ENCODE data around the gene MYL2. TPM values are rescaled to one million over a fixed set of nuclear protein-coding genes. Genes with fewer than 3 reads are reported as not detected.

Gene MYL2
- total RNA-seq, 1 donor from 2014 or later = not detected

DNA sequence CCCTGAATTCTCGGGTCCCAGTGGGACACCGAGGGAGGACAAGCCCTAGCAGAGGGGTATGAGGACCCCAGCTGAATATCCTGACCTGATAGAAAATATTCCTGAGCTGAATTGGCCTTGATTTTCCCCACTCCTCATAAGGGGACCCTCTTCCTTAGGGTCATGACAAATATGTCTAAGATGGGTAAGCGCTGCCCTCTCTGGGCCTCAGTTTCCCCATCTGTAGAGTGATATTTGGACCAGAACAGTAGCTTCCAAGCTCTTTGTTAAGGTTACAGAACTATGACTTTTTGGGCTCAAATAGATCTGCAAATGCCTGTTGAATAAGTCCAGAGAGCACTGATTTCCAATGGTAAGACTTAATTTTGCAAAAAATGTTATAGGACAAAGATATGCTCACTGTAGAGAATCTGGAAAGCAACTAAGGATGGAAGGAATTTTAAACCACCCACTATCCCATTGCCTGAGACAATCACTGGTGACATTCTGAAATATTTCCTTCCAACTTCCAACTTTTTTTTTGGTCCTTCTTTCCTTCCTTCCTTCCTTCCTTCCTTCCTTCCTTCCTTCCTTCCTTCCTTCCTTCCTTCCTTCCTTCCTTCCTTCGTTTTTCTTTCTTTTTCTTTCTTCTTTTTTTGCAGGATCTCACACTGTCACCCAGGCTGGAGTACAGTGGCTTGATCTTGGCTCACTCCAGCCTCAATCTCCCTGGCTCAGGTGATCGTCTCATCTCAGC is 32.0 kb downstream of the MYL2 start:
- DNase-seq (ENCODE audit: low spot score) = no peak
- Mint-ChIP-seq H3K27me3 (ENCODE audit: unreplicated experiment) (peaks cover 1% of the 10 kb centered on the region), H3K4me3 (ENCODE audit: unreplicated experiment) (no peak overlapping the region), H3K27ac (ENCODE audit: unreplicated experiment) (no peak overlapping the region), H3K9me3 (ENCODE audit: unreplicated experiment) (no peaks in the 10 kb centered on the region), H3K4me1 (ENCODE audit: unreplicated experiment) (no peaks in the 10 kb centered on the region), H3K36me3 (ENCODE audit: low read depth, unreplicated experiment) (no peaks in the 10 kb centered on the region)
- TF ChIP-seq, protein P1, sequence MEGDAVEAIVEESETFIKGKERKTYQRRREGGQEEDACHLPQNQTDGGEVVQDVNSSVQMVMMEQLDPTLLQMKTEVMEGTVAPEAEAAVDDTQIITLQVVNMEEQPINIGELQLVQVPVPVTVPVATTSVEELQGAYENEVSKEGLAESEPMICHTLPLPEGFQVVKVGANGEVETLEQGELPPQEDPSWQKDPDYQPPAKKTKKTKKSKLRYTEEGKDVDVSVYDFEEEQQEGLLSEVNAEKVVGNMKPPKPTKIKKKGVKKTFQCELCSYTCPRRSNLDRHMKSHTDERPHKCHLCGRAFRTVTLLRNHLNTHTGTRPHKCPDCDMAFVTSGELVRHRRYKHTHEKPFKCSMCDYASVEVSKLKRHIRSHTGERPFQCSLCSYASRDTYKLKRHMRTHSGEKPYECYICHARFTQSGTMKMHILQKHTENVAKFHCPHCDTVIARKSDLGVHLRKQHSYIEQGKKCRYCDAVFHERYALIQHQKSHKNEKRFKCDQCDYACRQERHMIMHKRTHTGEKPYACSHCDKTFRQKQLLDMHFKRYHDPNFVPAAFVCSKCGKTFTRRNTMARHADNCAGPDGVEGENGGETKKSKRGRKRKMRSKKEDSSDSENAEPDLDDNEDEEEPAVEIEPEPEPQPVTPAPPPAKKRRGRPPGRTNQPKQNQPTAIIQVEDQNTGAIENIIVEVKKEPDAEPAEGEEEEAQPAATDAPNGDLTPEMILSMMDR (IDR thresholded peaks at IDR 0.05; ENCODE audit: unreplicated experiment) = peak; percentile 58

DNA sequence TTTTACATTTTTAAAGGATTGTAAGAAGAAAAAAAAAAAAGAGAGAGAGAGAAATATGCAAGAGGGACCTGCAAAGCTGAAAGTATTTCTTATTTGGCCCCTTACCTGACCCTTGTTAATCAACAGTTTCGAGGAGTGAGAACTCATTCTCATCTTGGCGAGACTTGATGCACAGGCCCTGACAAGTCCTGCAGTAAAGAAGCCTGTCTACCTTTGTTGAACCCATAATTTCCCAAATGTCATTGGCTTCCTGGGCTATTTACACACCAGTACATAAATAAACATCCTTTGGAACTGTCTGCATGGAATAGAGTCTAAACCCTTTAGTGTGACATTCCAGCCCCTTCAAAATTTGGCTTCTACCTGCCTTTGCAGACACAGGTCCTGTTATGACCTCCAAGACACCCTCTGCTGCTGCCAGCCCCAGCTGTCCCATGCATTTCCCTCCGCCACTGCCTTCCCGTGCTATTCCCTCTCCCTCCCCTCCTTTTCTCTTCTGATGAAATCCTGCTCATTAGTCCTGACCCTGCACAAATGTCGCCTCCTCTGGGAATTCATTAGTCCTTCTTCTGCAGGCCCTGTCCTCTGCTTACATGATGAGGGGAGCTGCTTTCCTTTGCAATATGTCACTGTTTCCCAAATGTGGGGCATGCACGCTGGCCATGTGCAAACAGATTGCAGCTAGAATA is 35.1 kb downstream of the MYL2 start:
- no peak for DNase-seq (ENCODE audit: low spot score)
- TF ChIP-seq, protein P1 (IDR thresholded peaks at IDR 0.05; ENCODE audit: unreplicated experiment) = no peak
- H3K4me1 Mint-ChIP-seq (ENCODE audit: unreplicated experiment) = no peaks in the 10 kb centered on the region
- no peaks in the 10 kb centered on the region for H3K36me3 Mint-ChIP-seq (ENCODE audit: low read depth, unreplicated experiment)
- H3K4me3 Mint-ChIP-seq (ENCODE audit: unreplicated experiment) = no peak overlapping the region
- H3K9me3 Mint-ChIP-seq (ENCODE audit: unreplicated experiment) = no peaks in the 10 kb centered on the region
- no peak overlapping the region for H3K27ac Mint-ChIP-seq (ENCODE audit: unreplicated experiment)
- peaks cover 4% of the 10 kb centered on the region for H3K27me3 Mint-ChIP-seq (ENCODE audit: unreplicated experiment)

GRCh38 chr12:110883251-110883650 is 37.1 kb downstream of the MYL2 start:
- no peak overlapping the region for H3K4me3 Mint-ChIP-seq (ENCODE audit: unreplicated experiment)
- peaks cover 3% of the 10 kb centered on the region for H3K27me3 Mint-ChIP-seq (ENCODE audit: unreplicated experiment)
- no peaks in the 10 kb centered on the region for H3K36me3 Mint-ChIP-seq (ENCODE audit: low read depth, unreplicated experiment)
- no peaks in the 10 kb centered on the region for H3K4me1 Mint-ChIP-seq (ENCODE audit: unreplicated experiment)
- TF ChIP-seq, protein P1 (IDR thresholded peaks at IDR 0.05; ENCODE audit: unreplicated experiment) = no peak
- no peak for DNase-seq (ENCODE audit: low spot score)
- H3K9me3 Mint-ChIP-seq (ENCODE audit: unreplicated experiment) = no peaks in the 10 kb centered on the region
- no peak overlapping the region for H3K27ac Mint-ChIP-seq (ENCODE audit: unreplicated experiment)

- H3K4me3 Mint-ChIP-seq (ENCODE audit: unreplicated experiment) = no peak overlapping the region
- H3K36me3 Mint-ChIP-seq (ENCODE audit: low read depth, unreplicated experiment) = no peaks in the 10 kb centered on the region
- TF ChIP-seq, protein P1 (IDR thresholded peaks at IDR 0.05; ENCODE audit: unreplicated experiment) = no peak
Observed at GRCh38 chr12:110880651-110881050, 39.7 kb downstream of the MYL2 start.

GRCh38 chr12:110874781-110875180 is 45.6 kb downstream of the MYL2 start:
- no peak for DNase-seq (ENCODE audit: low spot score)
- Mint-ChIP-seq H3K4me1 (ENCODE audit: unreplicated experiment) (peaks cover 4% of the 10 kb centered on the region), H3K27me3 (ENCODE audit: unreplicated experiment) (no peaks in the 10 kb centered on the region), H3K36me3 (ENCODE audit: low read depth, unreplicated experiment) (no peaks in the 10 kb centered on the region), H3K4me3 (ENCODE audit: unreplicated experiment) (no peak overlapping the region), H3K9me3 (ENCODE audit: unreplicated experiment) (no peaks in the 10 kb centered on the region), H3K27ac (ENCODE audit: unreplicated experiment) (no peak overlapping the region)
- TF ChIP-seq, protein P1 (IDR thresholded peaks at IDR 0.05; ENCODE audit: unreplicated experiment) = no peak

More at GRCh38 chr12:110880651-110881050, 39.7 kb downstream of the MYL2 start:
- peaks cover 3% of the 10 kb centered on the region for H3K27me3 Mint-ChIP-seq (ENCODE audit: unreplicated experiment)
- no peak overlapping the region for H3K27ac Mint-ChIP-seq (ENCODE audit: unreplicated experiment)
- no peaks in the 10 kb centered on the region for H3K9me3 Mint-ChIP-seq (ENCODE audit: unreplicated experiment)
- no peak for DNase-seq (ENCODE audit: low spot score)
- H3K4me1 Mint-ChIP-seq (ENCODE audit: unreplicated experiment) = no peaks in the 10 kb centered on the region
